Left lung (tissue), 10 donors: ENCODE data around the gene TAF1C. TPM values are rescaled to one million over a fixed set of nuclear protein-coding genes. Genes with fewer than 3 reads are reported as not detected.

Experiments used
- ATAC-seq: fragments of 200-7000 bp; cut with Tn5 transposase; one replicate; pipeline ENCODE4 v1.9.1; 2020; ENCODE audit warnings: moderate library complexity
- DNase-seq, 4 donors: peaks; one replicate each; pipeline ENCODE4 v3.0.0-alpha.2; 2013 to 2020
- H3K27ac ChIP-seq, 2 donors: fragments of 200-600 bp; sonication (generic) in 1 of 2; one replicate each; pipeline versions ENCODE4 v1.5.0 to v1.8.0; 2020 to 2021
- H3K27me3 ChIP-seq, 2 donors: fragments of 200-600 bp; sonication (generic) in 1 of 2; one replicate each; pipeline versions ENCODE4 v1.5.0 to v1.8.0; 2020 to 2021
- H3K36me3 ChIP-seq, 2 donors: fragments of 200-600 bp; sonication (generic) in 1 of 2; one replicate each; pipeline versions ENCODE4 v1.5.0 to v1.8.0; 2020 to 2021
- H3K4me1 ChIP-seq, 2 donors: fragments of 200-600 bp; one replicate each; pipeline ENCODE4 v1.8.0; 2021
- H3K4me3 ChIP-seq, 2 donors: fragments of 200-600 bp; sonication (generic) in 1 of 2; one replicate each; pipeline versions ENCODE4 v1.5.0 to v1.8.0; 2020 to 2021; ENCODE audit warnings: mild to moderate bottlenecking in 1 of 2
- H3K9me3 ChIP-seq, 2 donors: fragments of 200-600 bp; sonication (generic) in 1 of 2; one replicate each; pipeline versions ENCODE4 v1.5.0 to v1.8.0; 2020 to 2021
- CTCF ChIP-seq, 2 donors: fragments of 200-600 bp; sonication (generic) in 1 of 2; IDR thresholded peaks; one replicate each; pipeline versions ENCODE4 v1.5.0 to v1.8.0; 2021; ENCODE audit warnings: antibody characterized with exemption in 2 of 2
- intact Hi-C, 2 donors: fragments of 100-400 bp; cut with DNase I; formaldehyde crosslinking; loops; one replicate each; pipeline versions ENCODE4 v1.11.2 to v1.14.2; 2022
- polyA plus RNA-seq, 6 donors: library from polyadenylated mRNA; unstranded; fragments of 120-200 nt; gene quantifications; one replicate each; pipeline ENCODE4 v1.2.1, GENCODE V29; 2013; ENCODE audit not compliant: insufficient read length in 6 of 6
- total RNA-seq, 2 donors: library from RNA; stranded (reverse); fragmentation: NEBNext Ultra II Directional; extraction: Animal tissue kit (Norgen Biotek cat#: 25700); gene quantifications; one replicate each; pipeline ENCODE4 v1.2.1, GENCODE V29; 2021
- donor health status: DM: no; HTN: yes; CAD: no.
- donor health status: DM: no; HTN: no; CAD: no.

Gene TAF1C
- total and polyA plus RNA-seq, 8 donors: 37.5 to 66.1 (median 52.9) TPM

- H3K27me3 ChIP-seq: peaks cover 0 to 18% of the 10 kb centered on the region in 2 donors
- no peak for ATAC-seq
- H3K27ac ChIP-seq: no peak overlapping the region
- no peaks in the 10 kb centered on the region for H3K36me3 ChIP-seq
- H3K4me3 ChIP-seq: no peak overlapping the region
- no peaks in the 10 kb centered on the region for H3K4me1 ChIP-seq
- no peaks in the 10 kb centered on the region for H3K9me3 ChIP-seq
- no peak for TF ChIP-seq CTCF (IDR thresholded peaks at IDR 0.05)
- DNase-seq: no peak
- intact Hi-C loops: no loop called here
These were observed 39.2 kb upstream of the TAF1C start for GRCh38 chr16:84226026-84226425.

- intact Hi-C loops: no loop called here
- Histone ChIP-seq H3K4me3 (no peak overlapping the region), H3K9me3 (no peaks in the 10 kb centered on the region), H3K4me1 (no peaks in the 10 kb centered on the region), H3K27ac (no peak overlapping the region), H3K36me3 (no peaks in the 10 kb centered on the region), H3K27me3 (peaks cover 0 to 18% of the 10 kb centered on the region in 2 donors)
- ATAC-seq (no peak), DNase-seq (peak in 1 of 4 donors; percentile 28)
- TF ChIP-seq CTCF (IDR thresholded peaks at IDR 0.05): no peak
These were observed 38.7 kb upstream of the TAF1C start for GRCh38 chr16:84225571-84225970.

GRCh38 chr16:84225126-84225525 lies 38.3 kb upstream of the TAF1C start:
- no peak overlapping the region for H3K4me3 ChIP-seq
- TF ChIP-seq CTCF (IDR thresholded peaks at IDR 0.05): no peak
- intact Hi-C loops: no loop called here
- no peaks in the 10 kb centered on the region for H3K36me3 ChIP-seq
- ATAC-seq: no peak
- H3K9me3 ChIP-seq: no peaks in the 10 kb centered on the region
- H3K27me3 ChIP-seq: peaks cover 0 to 18% of the 10 kb centered on the region in 2 donors
- no peaks in the 10 kb centered on the region for H3K4me1 ChIP-seq
- no peak for DNase-seq
- no peak overlapping the region for H3K27ac ChIP-seq

- DNase-seq (no peak), ATAC-seq (no peak)
- H3K27ac ChIP-seq: no peak overlapping the region
- peaks cover 0 to 18% of the 10 kb centered on the region in 2 donors for H3K27me3 ChIP-seq
- H3K4me1 ChIP-seq: no peaks in the 10 kb centered on the region
- H3K36me3 ChIP-seq: no peaks in the 10 kb centered on the region
- intact Hi-C loops: no loop called here
- no peak for TF ChIP-seq CTCF (IDR thresholded peaks at IDR 0.05)
- no peak overlapping the region for H3K4me3 ChIP-seq
- no peaks in the 10 kb centered on the region for H3K9me3 ChIP-seq
These were observed 37.7 kb upstream of the TAF1C start for GRCh38 chr16:84224554-84224953.

GRCh38 chr16:84223456-84223855 lies 36.6 kb upstream of the TAF1C start:
- no peaks in the 10 kb centered on the region for H3K4me1 ChIP-seq
- H3K36me3 ChIP-seq: no peaks in the 10 kb centered on the region
- TF ChIP-seq CTCF (IDR thresholded peaks at IDR 0.05): no peak
- intact Hi-C loops: no loop called here
- no peak for ATAC-seq
- H3K4me3 ChIP-seq: no peak overlapping the region
- no peak for DNase-seq
- H3K9me3 ChIP-seq: no peaks in the 10 kb centered on the region
- H3K27me3 ChIP-seq: peaks cover 0 to 18% of the 10 kb centered on the region in 2 donors
- H3K27ac ChIP-seq: no peak overlapping the region
